Esophagus muscularis mucosa (tissue), 4 donors: ENCODE results near the gene ZFAND6. TPM values are rescaled to one million over a fixed set of nuclear protein-coding genes. Genes with fewer than 3 reads are reported as not detected.

Experiments
- DNase-seq: peaks from one replicate; pipeline ENCODE4 v3.0.0-alpha.2; 2017; ENCODE audit errors: extremely low spot score
- H3K27ac ChIP-seq, 4 donors: fragments of 200-600 bp; sonication (generic); replicated peaks in 1 of 4; 1 replicate in 3 of 4; 2 replicates in 1 of 4; pipeline ENCODE4 v1.5.1; 2016 to 2019; ENCODE audit warnings: mild to moderate bottlenecking in 1 of 4
- H3K27me3 ChIP-seq, 4 donors: fragments of 200-600 bp; sonication (generic); one replicate each; pipeline versions ENCODE4 v1.5.1 to v1.6.0; 2016 to 2019
- H3K36me3 ChIP-seq, 4 donors: fragments of 200-600 bp; sonication (generic); one replicate each; pipeline ENCODE4 v1.5.1; 2016 to 2019
- H3K4me1 ChIP-seq, 4 donors: fragments of 200-600 bp; sonication (generic); one replicate each; pipeline ENCODE4 v1.5.1; 2016 to 2019
- H3K4me3 ChIP-seq, 4 donors: fragments of 200-600 bp; sonication (generic); 1 replicate in 2 of 4; 2 replicates in 2 of 4; pipeline ENCODE4 v1.5.1; 2016 to 2019; ENCODE audit warnings: mild to moderate bottlenecking in 4 of 4, moderate library complexity in 1 of 4
- H3K9me3 ChIP-seq, 4 donors: fragments of 200-600 bp; sonication (generic); 1 replicate in 3 of 4; 2 replicates in 1 of 4; pipeline ENCODE4 v1.5.1; 2016 to 2019
- CTCF ChIP-seq, 3 experiments: fragments of 200-600 bp in 2 of 3; fragments of 450-650 bp in 1 of 3; sonication (generic) in 2 of 3; IDR thresholded peaks; one replicate each; pipeline ENCODE4 v1.5.1; 2017 to 2019; ENCODE audit warnings: antibody characterized with exemption in 3 of 3, mild to moderate bottlenecking in 2 of 3, moderate library complexity in 1 of 3
- EP300 ChIP-seq: sonication (generic); formaldehyde crosslinking; IDR thresholded peaks from one replicate; pipeline ENCODE4 v1.6.1; 2017; ENCODE audit warnings: antibody characterized with exemption
- POLR2A ChIP-seq: fragments of 450-650 bp; IDR thresholded peaks from one replicate; pipeline ENCODE4 v1.6.1; 2017; ENCODE audit warnings: antibody characterized with exemption, moderate library complexity, mild to moderate bottlenecking, low read depth
- POLR2AphosphoS5 ChIP-seq, 2 donors: sonication (generic); formaldehyde crosslinking; IDR thresholded peaks; one replicate each; pipeline ENCODE4 v1.6.1; 2017; ENCODE audit warnings: antibody characterized with exemption in 2 of 2
- whole genome bisulfite sequencing: methylation state at CpG from one replicate; pipeline ENCODE4 v1.1.5; 2018; 5-methylcytosine and 5-hydroxymethylcytosine counted together
- intact Hi-C: fragments of 100-400 bp; cut with DNase I; formaldehyde crosslinking; loops from one replicate; pipeline ENCODE4 v1.15.1; 2023
- total RNA-seq, 4 donors: library from RNA; depleted of rRNA; stranded (reverse); fragments of >200 nt; gene quantifications; one replicate each; pipeline versions ENCODE4 v1.1.0 to v1.2.1, GENCODE V29; 2016

The ZFAND6 gene
- total RNA-seq, 4 donors from 2014 or later = 80.2 to 134 (median 107) TPM

- 74% methylated on average over 6 of the region's 6 CpGs for WGBS
- TF ChIP-seq POLR2A (no peak), EP300 (no peak), POLR2AphosphoS5 (IDR thresholded peaks at IDR 0.05) (no peak), CTCF (IDR thresholded peaks at IDR 0.05) (no peak)
- H3K9me3 ChIP-seq = no peaks in the 10 kb centered on the region
- no peak for DNase-seq
- H3K4me1 ChIP-seq = no peaks in the 10 kb centered on the region
- no peaks in the 10 kb centered on the region for H3K36me3 ChIP-seq
- intact Hi-C loops = no loop called here
- no peak overlapping the region for H3K4me3 ChIP-seq
- H3K27me3 ChIP-seq = no peaks in the 10 kb centered on the region
- H3K27ac ChIP-seq = no peak overlapping the region
These were observed 6.7 kb upstream of the ZFAND6 start for GRCh38 chr15:80052597-80053304.

GRCh38 chr15:80055933-80056332 is 3.5 kb upstream of the ZFAND6 start:
- WGBS = 92% methylated on average over 2 of the region's 2 CpGs
- no peak for TF ChIP-seq CTCF (IDR thresholded peaks at IDR 0.05)
- no peak for TF ChIP-seq POLR2AphosphoS5 (IDR thresholded peaks at IDR 0.05)
- TF ChIP-seq POLR2A = no peak
- no peak for TF ChIP-seq EP300
- H3K4me3 ChIP-seq = no peak overlapping the region
- no peaks in the 10 kb centered on the region for H3K36me3 ChIP-seq
- H3K27me3 ChIP-seq = no peaks in the 10 kb centered on the region
- no peaks in the 10 kb centered on the region for H3K9me3 ChIP-seq
- DNase-seq = no peak
- intact Hi-C loops = no loop called here
- peaks cover 11 to 14% (median 13%) of the 10 kb centered on the region in 4 donors for H3K4me1 ChIP-seq
- no peak overlapping the region for H3K27ac ChIP-seq

GRCh38 chr15:80058044-80058443 is 1.4 kb upstream of the ZFAND6 start:
- 59% methylated on average over 6 of the region's 6 CpGs for WGBS

GRCh38 chr15:80059786-80060355 is 395 bp downstream of the ZFAND6 start:
- DNase-seq = peak; percentile 94
- peaks cover 14 to 39% (median 35%) of the 10 kb centered on the region in 4 donors for H3K4me1 ChIP-seq

More at GRCh38 chr15:80058044-80058443, 1.4 kb upstream of the ZFAND6 start:
- Histone ChIP-seq H3K4me3 (no peak overlapping the region), H3K36me3 (no peaks in the 10 kb centered on the region), H3K9me3 (no peaks in the 10 kb centered on the region), H3K27ac (no peak overlapping the region), H3K4me1 (peaks cover 14 to 35% (median 34%) of the 10 kb centered on the region in 4 donors), H3K27me3 (no peaks in the 10 kb centered on the region)
- intact Hi-C loops = loop anchor here (2.0 kb wide), 2 partner anchors 95 to 135 kb away; partner anchors contain the start of gene FAH
- no peak for DNase-seq
- TF ChIP-seq EP300 = no peak

More at GRCh38 chr15:80059786-80060355, 395 bp downstream of the ZFAND6 start:
- intact Hi-C loops = loop anchor here (2.0 kb wide), 2 partner anchors 93 to 137 kb away; partner anchors contain the start of gene FAH
- H3K9me3 ChIP-seq = no peaks in the 10 kb centered on the region
- H3K27me3 ChIP-seq = no peaks in the 10 kb centered on the region
- TF ChIP-seq POLR2AphosphoS5 (IDR thresholded peaks at IDR 0.05) (no peak), EP300 (no peak), CTCF (IDR thresholded peaks at IDR 0.05) (no peak), POLR2A (no peak)
- WGBS = 3% methylated on average over 6 of the region's 72 CpGs
- no peaks in the 10 kb centered on the region for H3K36me3 ChIP-seq
- H3K4me3 ChIP-seq = peak overlapping the region; percentile 90 to 98 (median 92)
- H3K27ac ChIP-seq = peak overlapping the region; percentile 91 to 98 (median 96)
